Spleen (tissue), 7 donors: ENCODE data around the gene NRCAM.

Experiments used
- CTCF ChIP-seq, 11 experiments: fragments of 200-600 bp in 7 of 11; fragments of 450-650 bp in 4 of 11; sonication (generic) in 4 of 11; IDR thresholded peaks in 8 of 11; conservative IDR thresholded peaks in 3 of 11; 1 replicate in 7 of 11; 2 replicates in 4 of 11; pipeline versions ENCODE4 v1.4.0 to v1.8.0; 2016 to 2021; ENCODE audit warnings: antibody characterized with exemption in 11 of 11, inconsistent platforms in 4 of 11, mild to moderate bottlenecking in 1 of 11
- POLR2A ChIP-seq, 3 donors: fragments of 450-650 bp; IDR thresholded peaks; one replicate each; pipeline ENCODE4 v1.5.1; 2017; ENCODE audit warnings: antibody characterized with exemption in 3 of 3, mild to moderate bottlenecking in 1 of 3
- POLR2AphosphoS5 ChIP-seq, 3 donors: sonication (generic); formaldehyde crosslinking; IDR thresholded peaks; one replicate each; pipeline ENCODE4 v1.5.1; 2017; ENCODE audit warnings: antibody characterized with exemption in 3 of 3
- donor health status: DM: no; HTN: no; CAD: no; lungs with moderate emphysema.
- donor health status: DM: no; HTN: no; CAD: no.
- donor health status: DM: no; HTN: no; CAD: no.

DNA sequence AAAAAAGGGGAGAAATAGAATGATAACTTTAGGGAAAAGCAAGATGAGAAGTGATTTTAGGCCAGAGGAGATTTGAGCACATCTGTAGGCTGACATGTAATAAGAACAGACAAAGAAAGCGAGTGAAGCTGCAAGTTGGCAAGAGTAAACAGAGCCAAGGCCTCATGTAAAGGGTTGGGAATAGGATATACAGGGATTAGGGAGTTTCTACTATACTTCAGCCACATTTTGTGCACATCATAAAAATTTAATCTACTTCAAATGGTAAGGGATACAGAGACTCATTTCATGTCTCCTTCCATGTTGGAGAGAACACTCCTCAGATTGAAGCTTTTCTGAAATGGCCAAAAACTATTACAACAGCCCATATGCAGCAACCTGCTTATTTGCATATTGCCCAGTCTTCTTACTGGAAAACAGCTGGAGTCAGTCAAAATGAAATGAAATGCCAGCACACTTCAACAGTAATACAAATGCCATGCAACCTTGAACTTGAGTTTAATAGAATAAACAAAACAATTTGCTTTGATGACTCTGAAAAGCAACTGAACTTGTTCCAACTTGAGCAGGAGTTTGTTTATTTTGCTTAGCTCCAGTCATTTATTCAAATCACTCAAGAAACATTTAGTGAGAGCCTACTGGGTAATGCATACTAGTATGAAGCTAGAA, 49.9 kb downstream of the NRCAM start:
- no peak for TF ChIP-seq CTCF (IDR thresholded peaks at IDR 0.05 in 8 of 11, conservative IDR thresholded peaks at IDR 0.05 in 3 of 11)
- TF ChIP-seq POLR2A (IDR thresholded peaks at IDR 0.05), result no peak
- no peak for TF ChIP-seq POLR2AphosphoS5 (IDR thresholded peaks at IDR 0.05)
